GM21390 (cell line): ENCODE data around the gene TTC6.

Source experiments
- ATAC-seq: cut with Tn5 transposase; IDR thresholded peaks from one replicate; pipeline ENCODE4 v1.9.1; 2021; ENCODE audit not compliant: unreplicated experiment

TTC6 gene

DNA sequence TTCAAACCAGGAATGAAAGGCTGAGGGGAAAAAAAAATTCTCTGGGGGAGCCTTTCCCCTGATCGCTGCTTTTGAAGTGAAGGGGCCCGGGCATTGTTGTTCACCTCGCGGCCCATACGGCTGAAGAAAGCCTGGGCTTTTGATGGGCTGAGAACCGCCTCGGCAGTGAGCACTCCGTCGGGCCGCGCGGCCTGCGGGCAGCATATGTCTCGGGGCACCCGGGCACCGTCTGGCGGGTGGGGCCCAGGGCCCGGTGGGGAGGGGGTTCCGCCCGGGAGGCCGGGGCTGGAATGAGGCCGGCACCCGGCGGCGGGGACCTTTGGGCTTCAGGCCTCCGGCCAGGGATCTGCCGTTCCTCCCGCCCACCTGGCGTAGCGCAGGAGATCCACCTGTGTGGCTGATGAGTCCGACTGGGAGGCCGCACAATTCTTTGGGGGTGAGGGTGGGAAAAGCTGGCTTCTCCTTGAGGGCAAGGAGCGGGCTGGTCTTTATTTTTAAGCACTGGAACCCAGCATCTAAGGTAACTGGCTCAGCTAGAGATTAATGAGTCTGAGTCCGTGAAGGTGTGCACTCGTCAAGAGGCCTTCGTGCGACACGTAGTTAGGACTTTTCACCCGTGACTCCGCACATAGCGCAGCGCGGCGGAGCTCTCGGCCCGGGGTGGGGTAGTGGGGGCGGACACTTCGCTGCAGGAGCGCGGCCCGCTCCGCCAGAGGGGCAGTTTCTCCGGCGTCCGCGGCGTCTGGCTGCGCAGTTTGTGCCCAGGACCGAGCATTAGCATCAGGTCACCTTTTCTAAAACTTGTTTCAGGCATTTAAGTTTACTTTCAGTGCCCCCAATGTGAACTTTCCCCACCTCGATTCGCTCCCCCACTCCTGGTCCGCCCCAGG is 11.0 kb upstream of the TTC6 start:
- ATAC-seq, result no peak

DNA sequence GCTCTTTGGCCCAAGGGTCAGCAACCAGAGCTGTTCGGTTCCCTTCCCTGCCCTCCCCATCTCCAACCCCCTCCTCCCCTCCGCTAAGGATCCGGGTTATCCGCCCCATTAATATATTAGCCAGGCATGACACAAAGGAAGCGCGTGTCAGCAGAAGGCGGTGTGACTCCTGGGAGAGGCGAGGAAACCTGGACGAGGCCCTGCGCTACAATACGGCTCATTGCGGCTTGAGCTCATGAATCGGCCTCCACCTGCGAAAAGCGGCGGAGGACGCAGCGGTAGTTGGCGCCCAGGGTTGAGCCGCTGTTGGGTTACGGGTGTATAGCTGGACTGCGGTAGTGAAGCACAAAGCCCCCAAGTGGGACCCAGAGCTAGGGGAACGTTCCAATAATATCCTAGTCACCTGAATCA is 10.3 kb upstream of the TTC6 start:
- no peak for ATAC-seq

DNA sequence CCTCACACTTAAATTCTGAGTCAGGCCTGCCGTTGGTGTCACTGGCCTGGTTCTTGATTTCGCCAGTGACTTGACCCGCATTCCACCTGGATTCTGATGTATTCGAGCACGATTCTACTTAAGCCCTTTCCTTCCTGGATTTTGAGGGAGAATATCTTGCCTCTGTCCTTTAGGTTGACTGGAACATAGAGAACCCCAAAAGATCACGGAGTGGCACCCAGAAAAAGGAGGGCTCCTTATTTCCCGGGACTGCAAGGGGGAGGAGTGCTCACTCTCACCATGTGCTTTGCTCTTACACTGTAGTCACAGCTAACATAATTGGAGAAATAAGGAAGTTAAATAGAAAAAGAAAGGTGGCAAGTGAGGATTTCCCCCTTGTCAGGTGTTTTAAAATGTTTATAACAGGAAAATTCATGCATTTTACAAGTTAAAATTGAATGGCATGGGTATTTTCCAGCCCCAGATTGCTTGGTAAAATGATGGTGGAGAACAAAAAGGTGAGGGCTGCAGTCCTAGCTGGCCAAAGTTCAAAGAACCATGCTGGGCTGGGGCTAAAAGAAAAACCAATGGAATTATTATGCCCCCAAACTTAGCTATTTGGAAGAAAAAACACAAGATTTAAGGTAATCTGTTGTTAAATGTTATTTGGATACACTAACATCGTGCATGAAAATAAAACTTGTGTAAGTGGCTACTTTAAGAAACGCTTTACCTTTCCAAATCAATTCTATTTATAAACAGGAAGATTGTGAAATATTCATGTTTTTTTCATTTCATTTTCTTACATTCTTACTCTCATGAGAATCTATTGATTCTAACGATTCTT is 9.2 kb upstream of the TTC6 start:
- no peak for ATAC-seq

DNA sequence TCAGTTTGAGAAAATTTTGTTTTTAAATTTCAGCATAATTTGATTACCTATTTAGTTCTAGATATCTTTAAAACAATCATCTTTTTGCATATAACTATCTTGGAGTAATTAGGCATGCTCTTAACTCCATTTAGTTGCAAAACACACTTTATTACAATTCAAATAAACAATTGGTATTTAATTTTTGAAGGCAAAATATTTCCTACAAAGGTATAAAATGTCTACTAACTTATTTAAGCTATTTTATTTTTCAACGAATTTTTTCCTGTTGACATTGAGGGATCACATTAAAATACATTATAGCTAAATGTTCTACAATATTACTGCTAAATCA is 8.7 kb upstream of the TTC6 start:
- ATAC-seq, result no peak

DNA sequence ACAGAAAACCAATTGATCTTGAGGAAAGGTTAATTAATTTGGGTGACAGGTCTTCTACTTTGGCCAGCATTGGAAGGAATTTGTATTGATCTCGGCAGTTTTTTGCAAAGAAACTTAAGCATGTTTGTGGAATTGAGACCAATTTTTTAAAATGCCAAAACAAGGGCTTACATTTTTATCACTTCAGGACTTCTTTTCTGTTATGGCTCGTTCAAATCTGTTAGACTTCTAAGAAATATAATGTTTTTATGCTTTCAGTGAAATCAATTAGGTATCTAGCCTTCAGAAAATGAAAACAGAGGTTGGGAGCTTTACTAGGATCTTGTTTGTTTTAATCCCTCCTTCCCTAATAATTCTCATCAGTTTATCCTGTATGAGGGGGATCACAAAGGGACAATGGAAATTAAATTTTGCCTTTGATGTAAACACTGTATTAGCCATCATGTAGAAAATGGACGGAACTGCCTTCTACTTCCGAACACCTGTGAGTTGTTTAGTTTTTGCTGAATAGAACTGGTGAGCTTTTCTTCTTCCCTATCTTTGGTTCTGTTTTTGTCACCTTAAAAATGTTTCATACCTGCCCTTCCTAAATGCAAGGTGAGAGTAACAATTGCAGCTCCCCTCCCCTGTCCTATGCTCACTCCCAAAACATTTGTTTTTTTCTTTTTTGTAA is 8.2 kb upstream of the TTC6 start:
- ATAC-seq, result no peak

DNA sequence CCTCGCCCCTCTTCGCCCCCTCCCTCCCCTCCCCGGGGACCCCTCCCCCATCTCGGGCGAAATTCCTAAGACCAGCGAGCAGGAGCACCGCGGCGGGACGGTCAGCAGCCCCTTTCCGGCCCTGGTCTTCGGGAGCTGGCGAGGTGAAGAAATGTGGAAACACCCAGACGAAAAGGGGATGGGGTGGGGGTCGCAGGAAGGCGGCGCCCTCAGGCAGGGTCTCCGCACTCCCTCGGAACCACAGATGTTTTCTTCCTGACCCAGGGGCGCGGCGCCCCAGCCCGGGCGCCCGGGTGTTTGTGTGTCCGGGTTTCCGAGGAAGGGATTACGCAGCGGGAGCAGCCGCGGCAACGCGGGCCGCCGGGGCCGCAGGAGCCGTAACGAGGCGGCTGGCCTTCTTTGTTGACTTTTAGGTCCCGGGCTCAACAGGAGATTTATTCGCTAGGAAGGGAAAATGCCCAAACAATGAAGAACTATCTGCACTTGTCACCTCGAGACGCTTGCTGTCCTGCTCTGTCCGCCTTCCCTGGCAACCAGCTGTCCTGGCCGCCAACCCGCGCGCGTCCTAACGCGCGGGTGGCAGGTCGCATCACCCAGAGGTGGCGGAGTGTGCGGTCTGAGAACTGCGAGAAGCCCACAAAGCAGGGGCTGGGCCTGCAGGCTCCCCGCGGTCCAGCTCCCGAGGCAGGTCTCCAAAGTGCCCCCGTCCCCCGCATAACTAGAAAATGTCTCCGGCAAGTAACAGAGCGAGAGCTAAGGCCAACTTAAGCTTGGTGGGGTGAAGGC is 7.4 kb upstream of the TTC6 start:
- no peak for ATAC-seq

DNA sequence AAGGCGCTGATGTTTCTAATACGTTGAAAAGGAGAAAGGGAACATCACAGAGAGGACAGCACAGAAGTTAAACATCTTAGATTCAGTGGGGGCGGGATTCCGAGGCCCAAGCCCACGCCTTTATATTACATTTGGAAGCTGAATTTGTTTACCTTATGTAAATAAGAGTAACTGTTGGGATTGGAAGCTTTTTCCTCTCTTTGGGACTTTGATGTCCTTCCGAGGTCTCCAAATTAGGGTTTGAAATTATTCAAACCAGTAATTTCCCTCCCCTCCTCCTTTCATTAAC is 6.8 kb upstream of the TTC6 start:
- ATAC-seq, result no peak

DNA sequence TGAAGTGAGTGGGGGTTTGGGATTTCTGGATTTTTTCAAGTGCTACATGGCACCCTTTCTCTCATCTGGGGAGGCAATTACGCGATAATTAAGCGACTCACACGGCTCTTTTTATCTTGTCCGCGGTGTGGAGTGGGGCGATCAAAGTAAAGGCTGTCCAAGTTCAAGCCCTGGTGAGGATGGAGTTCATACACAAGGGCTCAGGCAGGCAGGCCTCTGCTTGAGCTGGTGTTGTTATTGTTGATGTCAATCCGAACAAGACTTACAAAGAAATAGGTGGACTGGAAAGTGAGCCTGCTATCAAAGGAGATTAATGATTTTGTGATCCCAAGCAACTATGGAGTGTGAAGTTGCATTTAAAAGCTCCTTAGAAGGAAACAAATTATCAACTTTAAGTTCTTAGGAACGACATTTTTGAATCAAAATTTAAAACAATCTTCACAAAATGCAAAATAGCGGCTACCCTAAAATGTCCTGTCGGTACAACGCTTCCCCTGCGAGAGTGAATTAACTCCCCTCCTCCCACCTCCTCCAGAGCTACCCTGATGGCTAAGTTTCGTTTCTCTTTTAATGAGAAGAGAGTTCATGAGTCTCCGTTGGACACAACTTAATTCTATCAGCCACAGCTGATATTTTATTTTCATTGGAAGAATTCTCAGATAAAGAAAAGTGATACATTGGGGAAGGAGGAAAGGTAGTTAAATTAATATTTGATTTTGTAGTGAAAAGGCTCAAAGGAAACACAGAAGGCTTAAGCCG is 6.3 kb upstream of the TTC6 start:
- no peak for ATAC-seq

DNA sequence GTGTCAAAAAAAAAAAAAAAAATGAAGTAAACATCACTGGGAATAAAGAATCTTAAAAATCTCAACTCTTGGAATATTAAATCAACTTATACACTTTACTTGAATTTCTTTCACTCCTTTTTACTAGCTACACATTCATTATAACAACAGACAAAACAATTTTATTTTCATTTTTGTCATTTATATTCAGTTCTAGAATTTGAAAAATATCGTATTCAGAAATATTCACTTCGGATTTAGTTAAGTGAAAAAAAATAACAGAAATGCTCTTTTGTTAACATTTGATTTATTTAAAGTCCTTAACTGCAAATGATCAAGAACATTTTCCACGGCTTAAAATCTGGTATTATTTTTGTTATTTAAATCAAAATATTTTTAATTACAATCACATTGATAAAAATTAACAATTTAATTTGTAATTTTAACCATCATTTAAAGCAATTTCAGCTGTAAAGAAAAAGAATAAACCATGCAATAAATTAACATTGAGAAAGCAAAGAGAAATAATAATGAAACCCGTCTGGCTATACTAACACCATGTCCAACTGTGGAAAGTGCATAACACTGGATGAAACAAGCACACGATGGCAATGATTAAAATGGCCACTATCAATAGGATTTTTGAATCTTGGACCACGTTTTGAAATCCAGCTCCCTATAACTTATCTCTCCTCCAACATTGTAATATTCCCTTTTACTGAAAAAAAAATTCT is 5.6 kb upstream of the TTC6 start:
- ATAC-seq, result no peak

DNA sequence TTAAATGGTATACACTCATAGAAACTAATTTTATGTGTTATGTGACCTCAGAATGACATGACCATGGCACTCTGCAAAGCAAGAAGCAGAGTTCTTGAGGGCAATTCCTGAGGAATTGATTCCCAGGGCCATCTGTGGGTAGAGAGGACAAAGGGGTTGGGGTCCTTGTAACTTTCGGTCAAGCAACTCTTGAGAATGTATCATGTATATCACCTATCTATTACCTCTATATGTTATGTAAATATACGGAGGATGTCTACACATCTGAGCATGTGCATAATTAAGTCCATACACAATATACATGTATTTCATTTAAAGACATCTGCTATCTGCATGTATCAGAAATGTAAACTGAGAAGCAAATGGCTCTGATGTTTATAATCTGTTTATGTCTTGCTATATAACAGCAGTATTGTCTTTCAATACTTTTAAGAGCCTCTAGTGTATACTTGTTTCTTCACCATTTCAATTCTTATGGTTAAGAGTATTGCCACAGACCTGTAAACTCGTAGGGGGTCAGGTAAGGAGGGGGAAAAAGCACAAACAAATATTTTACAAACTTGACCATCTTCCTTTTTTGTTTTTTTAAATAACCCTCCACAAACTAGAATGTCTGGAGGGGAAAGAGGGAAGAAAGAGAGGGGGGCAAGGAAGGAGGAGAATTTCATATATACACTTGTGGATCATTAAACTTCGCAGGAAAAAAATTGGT is 4.8 kb upstream of the TTC6 start:
- ATAC-seq, result no peak

DNA sequence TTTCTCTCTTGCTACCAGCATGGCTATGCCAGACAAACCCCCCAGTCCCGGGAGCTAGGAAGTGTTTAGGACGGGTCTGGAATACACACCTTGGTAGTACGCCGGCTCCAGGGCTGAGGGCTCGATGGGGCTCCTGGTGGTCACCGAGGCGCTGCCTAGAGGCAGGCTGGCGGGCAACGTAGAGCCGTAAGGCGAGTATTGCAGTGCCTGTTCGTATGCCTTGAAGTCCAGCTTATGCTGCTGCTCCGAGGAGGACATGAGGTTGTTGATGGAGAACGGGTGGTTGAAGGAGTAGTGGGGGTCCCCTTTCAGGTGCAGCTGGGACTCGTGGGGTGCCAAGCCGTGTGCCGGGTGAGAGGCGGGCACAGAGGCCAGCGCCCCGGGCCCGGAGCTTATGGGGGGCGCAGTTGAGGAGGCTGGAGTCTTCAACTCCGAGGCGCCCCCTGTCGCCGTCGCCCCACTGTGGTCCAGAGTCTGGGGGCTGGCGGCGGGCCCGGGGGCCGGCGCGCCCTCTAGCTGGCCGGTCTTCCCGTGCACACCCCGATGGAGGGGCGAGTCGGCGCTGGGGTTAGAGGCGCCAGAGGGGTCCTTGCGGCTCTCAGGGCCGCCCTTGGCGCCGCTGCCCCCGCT is 4.0 kb upstream of the TTC6 start:
- ATAC-seq, result no peak

DNA sequence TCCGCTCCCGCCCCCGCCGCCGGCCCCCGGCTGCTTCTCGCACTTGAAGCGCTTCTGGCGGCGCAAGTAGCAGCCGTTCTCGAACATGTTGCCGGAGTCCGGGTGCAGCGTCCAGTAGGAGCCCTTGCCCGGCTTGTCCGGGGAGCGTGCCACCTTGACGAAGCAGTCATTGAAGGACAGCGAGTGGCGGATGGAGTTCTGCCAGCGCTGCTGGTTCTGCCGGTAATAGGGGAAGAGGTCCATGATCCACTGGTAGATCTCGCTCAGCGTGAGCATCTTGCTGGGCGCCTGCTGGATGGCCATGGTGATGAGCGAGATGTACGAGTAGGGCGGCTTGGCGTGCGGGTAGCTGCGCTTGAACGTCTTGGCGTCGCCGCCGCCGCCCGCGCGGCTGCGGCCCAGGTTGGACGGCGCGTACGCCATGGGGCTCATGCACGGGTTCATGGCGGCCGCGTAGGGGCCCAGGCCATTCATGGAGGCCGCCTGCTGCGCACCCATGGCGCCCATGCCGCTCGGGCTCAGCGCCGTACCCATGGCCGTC is 3.4 kb upstream of the TTC6 start:
- no peak for ATAC-seq

DNA sequence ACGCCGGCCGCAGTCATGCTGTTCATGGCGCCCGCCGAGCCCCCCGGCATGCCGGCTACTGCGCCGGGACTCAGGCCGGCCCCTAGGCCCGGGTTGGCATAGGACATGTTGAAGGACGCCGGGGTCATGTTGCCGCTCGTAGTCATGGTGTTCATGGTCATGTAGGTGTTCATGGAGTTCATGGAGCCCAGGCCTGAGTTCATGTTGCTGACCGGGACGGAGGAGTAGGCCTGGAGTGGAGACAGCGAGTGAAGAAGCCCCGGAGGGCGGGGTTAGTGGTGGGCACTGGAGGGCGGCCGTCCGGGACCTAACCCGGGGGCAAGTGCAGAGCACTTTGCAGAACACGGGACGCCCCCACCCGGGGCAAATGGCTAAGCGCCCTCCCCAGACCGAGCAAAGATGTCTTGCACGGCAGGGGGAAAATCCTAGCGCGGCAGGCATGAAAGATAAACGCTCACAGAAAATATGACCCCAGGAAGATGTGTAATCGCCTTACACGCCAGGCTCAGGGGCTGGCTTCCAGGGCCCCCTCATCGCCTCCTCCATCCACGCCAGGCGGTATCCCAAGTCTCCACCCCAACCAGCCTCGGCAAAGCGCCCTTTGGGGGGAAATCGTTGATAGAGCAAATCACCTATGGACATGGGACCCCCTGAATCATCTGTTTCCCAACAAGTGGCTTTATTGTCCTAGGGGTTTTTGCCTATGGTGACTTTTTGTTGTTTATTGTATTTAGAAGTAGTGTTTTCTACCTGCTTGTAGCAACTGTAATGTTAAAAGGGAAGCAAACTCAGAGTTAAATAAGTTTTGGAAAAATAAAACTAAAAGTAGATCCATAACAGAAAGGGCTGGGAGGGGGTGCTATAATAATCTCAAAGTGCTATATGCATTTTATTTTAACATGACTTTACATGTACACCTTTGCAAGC is 2.7 kb upstream of the TTC6 start:
- ATAC-seq, result no peak

DNA sequence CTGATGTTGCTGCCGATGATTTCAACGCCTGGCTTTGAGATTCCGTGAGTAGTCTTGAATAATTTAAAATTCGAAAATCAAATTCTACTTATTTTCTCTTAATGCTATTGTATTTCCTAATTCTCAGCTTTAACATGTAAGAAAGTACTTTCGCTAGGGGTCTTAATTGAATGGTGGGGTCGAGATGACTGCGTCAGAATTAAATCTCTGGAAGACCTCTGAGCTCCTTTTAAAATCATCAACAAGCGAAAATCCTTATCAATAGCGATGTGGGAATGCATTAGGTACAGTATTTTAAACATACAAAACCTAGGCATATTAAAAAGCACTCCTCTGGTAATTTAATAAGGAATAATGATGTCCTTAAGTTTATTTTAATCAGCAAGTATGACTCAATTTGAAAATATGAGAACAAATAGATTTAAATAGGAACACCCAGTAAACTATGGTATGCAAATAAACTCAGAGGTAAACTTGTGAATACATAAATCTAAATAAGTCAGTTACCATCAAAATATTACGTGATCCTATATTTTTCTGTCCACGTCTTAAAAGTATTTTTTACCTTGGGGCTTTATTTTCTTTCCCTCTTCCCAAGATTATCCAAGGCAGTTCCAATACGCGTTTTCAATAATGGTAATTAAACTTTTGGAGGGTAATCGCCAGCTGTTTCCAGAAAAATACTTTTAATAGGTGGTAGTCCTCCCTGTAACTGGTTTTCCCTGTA is 1.8 kb upstream of the TTC6 start:
- no peak for ATAC-seq

DNA sequence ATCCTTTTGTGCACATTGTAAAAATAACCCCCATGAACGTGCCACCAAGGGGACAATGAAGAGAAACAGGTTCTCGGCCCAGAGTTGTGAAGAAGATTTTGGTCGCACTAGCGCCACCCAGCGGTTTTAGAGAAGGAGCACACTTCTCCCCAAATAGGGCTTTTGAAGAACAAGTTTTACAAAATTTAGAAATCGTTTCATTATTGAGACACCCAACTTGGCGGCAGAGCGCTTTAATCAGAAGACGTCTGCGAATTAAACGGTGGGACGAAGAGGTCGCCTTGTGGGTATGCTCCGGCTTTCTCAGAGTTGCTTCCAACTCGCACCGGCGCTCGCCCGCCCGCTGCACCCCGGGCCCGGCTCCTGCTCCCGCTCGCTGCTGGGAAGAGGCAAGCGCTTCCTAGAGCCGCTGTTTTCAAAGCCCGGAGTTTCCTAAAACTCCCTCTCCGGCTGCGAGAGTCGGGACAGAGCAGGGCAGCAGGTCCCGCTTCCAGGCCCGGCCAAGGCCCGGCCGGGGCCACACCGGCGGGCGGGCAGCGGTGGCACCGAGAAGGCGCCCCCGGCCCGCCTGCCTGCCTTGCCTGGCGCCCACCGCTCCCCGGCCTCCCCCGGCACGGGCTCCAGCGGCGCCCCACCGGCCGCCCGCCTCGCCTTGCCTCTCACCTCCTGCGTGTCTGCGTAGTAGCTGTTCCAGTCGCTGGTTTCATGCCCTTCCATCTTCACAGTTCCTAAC is 1.0 kb upstream of the TTC6 start:
- ATAC-seq, result no peak
